ENCODE measurements around the gene PROSER1. TPM values are rescaled to one million over a fixed set of nuclear protein-coding genes. Genes with fewer than 3 reads are reported as not detected.
A peak's percentile ranks its signal among the peaks of the same experiment; 100 is the strongest.

Gene PROSER1
- total RNA-seq, 3 donors from 2014 or later (not counting 1 experiment from before 2014, with no cell fraction given) = 58.6 to 70.2 (median 61.7) TPM

DNA sequence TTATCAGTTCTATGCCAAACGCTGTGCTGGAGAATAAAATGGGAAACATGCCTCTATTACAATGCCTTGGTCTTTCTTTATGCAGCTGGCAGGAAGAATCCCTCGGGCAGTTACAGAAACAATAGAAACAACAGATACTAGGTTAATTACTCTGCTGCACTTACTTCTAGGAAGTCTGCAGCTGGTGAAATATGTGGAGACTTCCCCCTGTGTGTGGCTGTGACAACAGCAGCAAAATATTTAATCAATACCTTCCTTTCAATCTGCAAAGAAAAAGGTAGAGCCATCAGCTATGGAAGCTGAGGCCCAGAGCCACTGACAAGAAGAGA lies 57.2 kb downstream of the PROSER1 start:
- TF ChIP-seq, protein P1, sequence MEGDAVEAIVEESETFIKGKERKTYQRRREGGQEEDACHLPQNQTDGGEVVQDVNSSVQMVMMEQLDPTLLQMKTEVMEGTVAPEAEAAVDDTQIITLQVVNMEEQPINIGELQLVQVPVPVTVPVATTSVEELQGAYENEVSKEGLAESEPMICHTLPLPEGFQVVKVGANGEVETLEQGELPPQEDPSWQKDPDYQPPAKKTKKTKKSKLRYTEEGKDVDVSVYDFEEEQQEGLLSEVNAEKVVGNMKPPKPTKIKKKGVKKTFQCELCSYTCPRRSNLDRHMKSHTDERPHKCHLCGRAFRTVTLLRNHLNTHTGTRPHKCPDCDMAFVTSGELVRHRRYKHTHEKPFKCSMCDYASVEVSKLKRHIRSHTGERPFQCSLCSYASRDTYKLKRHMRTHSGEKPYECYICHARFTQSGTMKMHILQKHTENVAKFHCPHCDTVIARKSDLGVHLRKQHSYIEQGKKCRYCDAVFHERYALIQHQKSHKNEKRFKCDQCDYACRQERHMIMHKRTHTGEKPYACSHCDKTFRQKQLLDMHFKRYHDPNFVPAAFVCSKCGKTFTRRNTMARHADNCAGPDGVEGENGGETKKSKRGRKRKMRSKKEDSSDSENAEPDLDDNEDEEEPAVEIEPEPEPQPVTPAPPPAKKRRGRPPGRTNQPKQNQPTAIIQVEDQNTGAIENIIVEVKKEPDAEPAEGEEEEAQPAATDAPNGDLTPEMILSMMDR (IDR thresholded peaks at IDR 0.05) = no peak
- no peak for ATAC-seq
- WGBS (ENCODE audit: insufficient coverage) = 25% methylated on average over 2 of the region's 2 CpGs

DNA sequence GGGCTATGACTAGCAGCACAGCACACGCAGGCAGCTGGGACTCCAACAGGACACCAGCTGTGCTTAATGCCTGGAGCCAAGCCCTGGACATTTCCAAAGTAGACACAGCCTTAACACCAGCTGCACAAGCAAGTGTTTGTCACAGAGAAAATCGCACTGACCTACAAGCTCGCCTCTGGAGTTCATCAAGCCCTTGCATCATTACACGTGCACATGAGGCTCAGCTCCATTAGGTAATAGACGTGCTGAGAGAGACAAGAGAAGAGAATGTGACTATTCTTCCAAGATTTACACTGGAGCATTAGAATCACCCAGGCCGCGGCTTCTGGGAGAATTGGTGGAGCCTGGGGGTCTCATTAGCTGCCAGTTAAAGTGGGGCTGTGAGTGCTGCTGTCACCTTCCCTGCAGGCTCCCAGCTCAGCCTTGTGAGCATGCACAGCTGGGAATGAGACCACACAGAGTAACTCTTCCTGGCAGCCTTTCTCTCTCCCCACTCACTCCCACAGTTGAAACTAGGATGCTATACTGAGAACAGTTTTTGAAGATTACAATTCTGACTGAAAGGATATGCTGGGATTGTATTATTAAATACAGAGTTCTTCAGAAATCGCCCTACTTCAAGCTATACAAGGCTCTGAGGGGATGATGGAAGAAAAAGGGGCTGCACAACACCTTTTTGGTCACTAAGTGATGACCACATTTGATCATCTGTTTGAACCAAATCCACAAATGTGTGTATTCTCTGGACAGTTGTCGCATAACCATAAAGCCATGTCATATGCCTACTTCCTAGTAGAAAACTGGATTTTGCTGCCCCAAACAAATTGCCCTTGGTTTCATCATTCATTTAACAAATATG lies 57.8 kb downstream of the PROSER1 start:
- no peaks in the 10 kb centered on the region for H3K4me1 ChIP-seq (ENCODE audit: control insufficient read depth, insufficient read depth, low read length)
- intact Hi-C loops (cut with micrococcal nuclease) = no loop called here
- ATAC-seq = no peak
- TF ChIP-seq, protein P1 (IDR thresholded peaks at IDR 0.05) = no peak
- DNase-seq = no peak
- H3K36me3 Mint-ChIP-seq = no peaks in the 10 kb centered on the region
- no peaks in the 10 kb centered on the region for H3K4me1 Mint-ChIP-seq
- no peaks in the 10 kb centered on the region for H3K36me3 ChIP-seq (ENCODE audit: control insufficient read depth, insufficient read depth, low read length)
- peaks cover 0 to 4% of the 10 kb centered on the region in 2 donors for H3K9me3 Mint-ChIP-seq
- peaks cover 0 to 4% of the 10 kb centered on the region in 2 donors for H3K27me3 Mint-ChIP-seq (ENCODE audit: low read depth in 2 of 2)
- H3K27ac Mint-ChIP-seq = no peak overlapping the region
- no peak overlapping the region for H3K27ac ChIP-seq (ENCODE audit: low read length)
- no peaks in the 10 kb centered on the region for H3K27me3 ChIP-seq (ENCODE audit: control insufficient read depth, insufficient read depth, low read length)
- no peak overlapping the region for H3K4me3 ChIP-seq (ENCODE audit: low read length)
- no peak overlapping the region for H3K4me3 Mint-ChIP-seq
- no peaks in the 10 kb centered on the region for H3K9me3 ChIP-seq (ENCODE audit: control insufficient read depth, insufficient read depth, low read length)
- 80% methylated on average over 8 of the region's 9 CpGs for WGBS (ENCODE audit: insufficient coverage)

More for the DNA sequence above, 57.2 kb downstream of the PROSER1 start:
- Histone ChIP-seq H3K4me1 (ENCODE audit: control insufficient read depth, insufficient read depth, low read length) (no peaks in the 10 kb centered on the region), H3K27ac (ENCODE audit: low read length) (no peak overlapping the region), H3K36me3 (ENCODE audit: control insufficient read depth, insufficient read depth, low read length) (no peaks in the 10 kb centered on the region), H3K27me3 (ENCODE audit: control insufficient read depth, insufficient read depth, low read length) (no peaks in the 10 kb centered on the region), H3K9me3 (ENCODE audit: control insufficient read depth, insufficient read depth, low read length) (no peaks in the 10 kb centered on the region), H3K4me3 (ENCODE audit: low read length) (no peak overlapping the region)
- Mint-ChIP-seq H3K27me3 (ENCODE audit: low read depth in 2 of 2) (peaks cover 0 to 4% of the 10 kb centered on the region in 2 donors), H3K9me3 (peaks cover 0 to 6% of the 10 kb centered on the region in 2 donors), H3K4me3 (no peak overlapping the region), H3K4me1 (no peaks in the 10 kb centered on the region), H3K36me3 (no peaks in the 10 kb centered on the region), H3K27ac (no peak overlapping the region)
- intact Hi-C loops (cut with micrococcal nuclease) = no loop called here
- no peak for DNase-seq

DNA sequence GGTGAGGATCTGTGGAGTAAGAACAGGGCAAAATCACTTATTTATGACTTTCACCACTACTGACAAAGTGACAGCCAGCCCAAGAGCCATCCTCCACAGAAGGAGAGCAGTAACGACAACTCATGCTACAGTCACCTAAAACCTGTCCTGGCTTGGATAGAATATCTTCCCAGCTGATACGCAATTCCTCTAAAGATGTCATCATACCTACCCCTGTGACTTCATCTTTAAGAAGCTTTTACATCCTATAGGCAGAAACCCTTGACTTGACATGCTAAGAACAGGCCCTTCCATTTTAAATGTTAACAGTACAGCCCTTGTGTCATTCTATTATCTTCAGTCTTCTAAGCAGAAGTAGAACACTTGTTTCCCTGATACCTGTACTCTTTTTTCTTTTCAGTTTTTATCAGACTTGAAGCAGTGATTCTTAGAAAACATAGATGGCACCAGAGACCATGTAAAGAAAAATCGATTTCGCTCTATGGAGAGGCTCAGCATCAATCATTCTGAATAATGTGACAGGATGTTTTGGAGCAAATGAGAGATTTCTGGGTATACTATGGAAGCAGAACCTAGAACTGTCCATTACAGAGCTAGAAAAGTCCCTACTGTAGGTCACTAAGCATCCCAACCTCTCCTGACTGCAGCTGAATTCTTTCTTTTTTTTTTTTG lies 67.4 kb downstream of the PROSER1 start:
- ATAC-seq (no peak), DNase-seq (peak in 1 of 2 donors; percentile 17)
- Mint-ChIP-seq H3K9me3 (no peaks in the 10 kb centered on the region), H3K27me3 (ENCODE audit: low read depth in 2 of 2) (peaks cover 0 to 6% of the 10 kb centered on the region in 2 donors), H3K4me3 (no peak overlapping the region), H3K4me1 (no peaks in the 10 kb centered on the region), H3K36me3 (no peaks in the 10 kb centered on the region), H3K27ac (no peak overlapping the region)
- WGBS (ENCODE audit: insufficient coverage) = 85% methylated on average over 4 of the region's 4 CpGs
- Histone ChIP-seq H3K4me3 (ENCODE audit: low read length) (no peak overlapping the region), H3K4me1 (ENCODE audit: control insufficient read depth, insufficient read depth, low read length) (no peaks in the 10 kb centered on the region), H3K27me3 (ENCODE audit: control insufficient read depth, insufficient read depth, low read length) (no peaks in the 10 kb centered on the region), H3K36me3 (ENCODE audit: control insufficient read depth, insufficient read depth, low read length) (no peaks in the 10 kb centered on the region), H3K27ac (ENCODE audit: low read length) (no peak overlapping the region), H3K9me3 (ENCODE audit: control insufficient read depth, insufficient read depth, low read length) (no peaks in the 10 kb centered on the region)
- TF ChIP-seq, protein P1 (IDR thresholded peaks at IDR 0.05) = no peak
- intact Hi-C loops (cut with micrococcal nuclease) = loop anchor here (5.0 kb wide), 1 partner anchor 642 kb away; no protein-coding TSS in a partner anchor

Data from natural killer cell (primary cell).